GM12891 (cell line): ENCODE data around the gene SHANK3.

Experiments
- DNase-seq: peaks from one replicate; pipeline ENCODE4 v3.0.0; 2011; ENCODE audit warnings: low spot score; ENCODE audit not compliant: insufficient read length
- FAIRE-seq: peaks from 2 replicates; lab custom pipeline; 2011; peaks lifted over from hg19 to GRCh38; lab: Jason Lieb, UNC
- PAX5 ChIP-seq: IDR thresholded peaks from 2 replicates; pipeline ENCODE4 v1.6.1; 2011; ENCODE audit warnings: low read length, moderate library complexity, mild to moderate bottlenecking; ENCODE audit not compliant: insufficient read depth, severe bottlenecking
- POLR2A ChIP-seq: IDR thresholded peaks from 2 replicates; pipeline ENCODE4 v1.6.1; 2011; ENCODE audit warnings: low read depth, low read length, control low read depth
- POLR2AphosphoS5 ChIP-seq: IDR thresholded peaks from 2 replicates; pipeline ENCODE4 v1.6.1; 2011; ENCODE audit warnings: low read depth, low read length, control low read depth
- POU2F2 ChIP-seq: IDR thresholded peaks from 2 replicates; pipeline ENCODE4 v1.6.1; 2011; ENCODE audit warnings: low read depth, mild to moderate bottlenecking, control low read depth, low read length, moderate library complexity
- SPI1 ChIP-seq: IDR thresholded peaks from 2 replicates; pipeline ENCODE4 v1.6.1; 2011; ENCODE audit warnings: low read depth, low read length, control low read depth
- TAF1 ChIP-seq: IDR thresholded peaks from 2 replicates; pipeline ENCODE4 v1.6.1; 2011; ENCODE audit warnings: low read depth, low read length, control low read depth

The SHANK3 gene

GRCh38 chr22:50678651-50679521 lies 6.3 kb downstream of the SHANK3 start:
- FAIRE-seq (no peak), DNase-seq (no peak)
- TF ChIP-seq TAF1 (no peak), POU2F2 (no peak), PAX5 (no peak), POLR2A (no peak), POLR2AphosphoS5 (no peak), SPI1 (no peak)

DNA sequence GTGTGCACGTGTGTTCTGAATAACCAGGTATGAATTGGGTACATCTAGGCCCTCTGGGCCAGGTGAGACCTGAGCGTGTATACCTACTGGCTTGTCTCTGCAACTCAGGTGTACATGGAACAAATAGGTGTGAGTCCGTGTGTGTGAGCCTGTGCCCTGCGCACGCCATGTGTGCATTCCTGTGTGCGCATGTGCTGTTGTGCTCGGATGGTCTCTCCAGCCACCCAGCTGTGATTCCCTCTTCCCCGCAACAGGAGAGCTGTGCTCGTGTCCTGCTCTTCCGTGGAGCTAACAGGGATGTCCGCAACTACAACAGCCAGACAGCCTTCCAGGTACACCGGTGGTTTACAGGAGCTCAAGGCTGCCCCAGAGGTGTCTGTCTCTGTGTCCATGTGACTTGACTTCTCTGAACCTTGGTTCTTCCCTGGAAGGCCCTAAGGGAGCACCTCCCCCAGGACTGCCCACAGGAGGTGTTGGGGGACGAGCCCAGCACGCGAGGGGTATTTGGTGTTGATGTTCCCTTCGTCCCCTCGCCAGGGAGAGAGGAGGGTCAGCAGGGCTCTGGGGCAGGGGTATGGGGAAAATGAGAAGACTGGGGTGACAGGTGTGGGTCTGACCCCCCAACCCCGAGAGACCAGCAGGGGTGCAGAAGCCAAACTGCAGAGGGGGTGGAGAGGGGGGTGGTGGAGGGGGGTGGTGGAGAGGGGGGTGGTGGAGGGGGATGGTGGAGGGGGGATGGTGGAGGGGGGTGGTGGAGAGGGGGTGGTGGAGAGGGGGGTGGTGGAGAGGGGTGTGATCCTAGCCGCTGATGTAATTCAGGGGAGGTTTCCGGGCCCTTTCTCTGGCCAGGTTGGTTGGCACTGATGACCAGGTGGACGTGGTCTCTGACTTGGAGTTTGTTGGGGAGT lies 10.7 kb downstream of the SHANK3 start:
- FAIRE-seq, result no peak
- TF ChIP-seq TAF1 (no peak), SPI1 (no peak), POU2F2 (no peak), POLR2AphosphoS5 (no peak), POLR2A (no peak), PAX5 (no peak)
- peak; percentile 46 for DNase-seq

DNA sequence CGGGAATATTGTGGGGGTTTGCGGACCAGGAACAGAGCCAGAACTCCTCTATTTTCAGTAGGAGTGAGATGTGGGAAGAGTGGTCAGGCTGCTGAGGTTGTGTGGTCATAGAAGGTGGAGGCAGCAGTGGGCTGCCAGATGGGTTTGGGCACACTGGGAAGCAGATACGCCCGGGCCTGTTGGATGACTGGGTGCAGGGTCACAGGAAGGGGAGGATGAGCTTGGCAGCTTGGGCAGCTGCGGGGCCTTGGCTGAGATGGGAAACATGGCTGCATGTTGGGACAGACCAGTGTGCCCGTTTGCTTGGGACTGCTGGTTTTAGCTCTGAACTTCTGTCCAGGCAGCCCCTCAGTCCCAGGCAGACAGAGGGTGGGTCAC lies 11.4 kb downstream of the SHANK3 start:
- DNase-seq (peak; percentile 5), FAIRE-seq (no peak)
- no peak for TF ChIP-seq POLR2A
- no peak for TF ChIP-seq POLR2AphosphoS5
- no peak for TF ChIP-seq POU2F2

DNA sequence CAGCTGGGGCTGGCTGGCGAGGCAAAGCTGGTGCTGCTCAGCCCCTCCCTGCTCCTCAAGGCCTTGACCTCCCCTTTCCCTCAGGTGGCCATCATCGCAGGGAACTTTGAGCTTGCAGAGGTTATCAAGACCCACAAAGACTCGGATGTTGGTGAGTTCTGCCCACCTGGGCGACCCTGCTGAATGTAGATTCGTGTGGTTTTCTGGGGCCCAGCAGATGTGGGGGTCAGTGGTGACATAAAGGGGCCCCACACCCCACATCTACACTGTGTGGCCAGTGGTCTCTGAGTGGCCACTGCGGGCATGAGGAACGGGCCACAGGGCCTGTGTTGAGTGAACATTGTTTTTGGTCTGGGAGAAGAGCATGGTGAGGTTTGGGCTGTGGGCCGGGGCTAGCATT lies 11.9 kb downstream of the SHANK3 start:
- TF ChIP-seq SPI1 (no peak), POU2F2 (no peak), POLR2A (no peak)
- FAIRE-seq (no peak), DNase-seq (peak; percentile 21)

DNA sequence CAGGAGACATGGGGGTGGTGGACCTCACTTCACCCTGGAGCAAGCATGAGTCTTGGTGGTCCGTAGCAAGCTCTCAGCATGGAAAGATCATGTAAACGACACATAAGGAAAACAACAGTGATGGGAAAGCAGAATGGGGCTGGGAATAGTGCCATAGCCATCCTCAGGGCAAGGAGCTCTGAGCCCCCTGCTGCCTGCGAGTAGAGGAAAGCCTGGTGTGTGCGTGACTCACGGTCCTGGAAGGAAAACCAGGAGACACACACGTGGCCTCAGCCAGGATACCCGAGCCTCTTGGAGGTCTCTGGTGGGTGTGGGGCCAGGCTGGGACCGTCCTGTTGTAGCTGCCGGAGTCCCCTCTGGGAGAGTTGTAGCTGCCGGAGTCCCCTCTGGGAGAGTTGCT lies 12.4 kb downstream of the SHANK3 start:
- DNase-seq, result peak; percentile 12
- no peak for FAIRE-seq
- TF ChIP-seq POU2F2 (no peak), POLR2AphosphoS5 (no peak), TAF1 (no peak), POLR2A (no peak), SPI1 (no peak), PAX5 (no peak)

DNA sequence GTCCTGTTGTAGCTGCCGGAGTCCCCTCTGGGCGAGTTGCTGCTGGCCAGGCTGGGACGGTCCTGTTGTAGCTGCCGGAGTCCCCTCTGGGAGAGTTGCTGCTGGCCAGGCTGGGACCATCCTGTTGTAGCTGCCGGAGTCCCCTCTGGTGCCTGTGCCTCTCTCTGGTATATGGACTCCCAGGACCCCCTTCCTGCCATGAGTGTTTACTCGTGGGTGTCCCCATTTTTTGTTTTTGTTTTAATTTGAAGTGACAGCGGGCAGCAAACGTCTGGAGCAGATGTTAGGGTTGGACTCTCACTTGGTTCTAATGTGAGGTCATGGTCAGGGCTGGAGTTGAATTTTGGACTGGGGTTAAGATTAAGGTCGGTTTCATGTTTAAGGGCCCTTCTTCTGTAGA lies 14.2 kb downstream of the SHANK3 start:
- no peak for FAIRE-seq
- DNase-seq, result peak; percentile 2
- TF ChIP-seq PAX5, result no peak
- no peak for TF ChIP-seq POLR2AphosphoS5
- no peak for TF ChIP-seq TAF1
- no peak for TF ChIP-seq SPI1
- TF ChIP-seq POLR2A, result no peak
- TF ChIP-seq POU2F2, result no peak

DNA sequence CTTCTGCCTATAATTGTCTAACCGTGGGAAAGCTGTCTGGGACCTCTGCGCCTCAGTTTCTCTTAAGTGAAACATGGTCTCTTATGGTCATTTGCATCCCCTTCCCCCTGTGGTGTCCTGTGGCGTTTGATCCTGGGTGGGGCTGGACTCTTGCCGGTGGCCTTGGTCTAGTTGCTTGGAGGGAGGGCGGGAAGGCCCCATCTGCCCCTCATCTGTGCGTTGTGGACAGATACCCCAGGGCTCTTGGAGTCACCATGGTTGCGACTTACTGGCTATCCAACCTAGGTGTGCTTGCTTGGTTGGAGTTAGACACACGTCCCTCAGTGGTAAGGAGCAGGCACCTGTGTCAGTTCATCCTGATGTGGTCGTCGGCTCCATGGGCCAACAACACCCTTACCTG lies 15.2 kb downstream of the SHANK3 start:
- no peak for TF ChIP-seq POLR2AphosphoS5
- no peak for TF ChIP-seq POU2F2
- no peak for TF ChIP-seq TAF1
- no peak for TF ChIP-seq SPI1
- no peak for TF ChIP-seq POLR2A
- no peak for FAIRE-seq
- no peak for DNase-seq

GRCh38 chr22:50688448-50688847 lies 15.8 kb downstream of the SHANK3 start:
- 0 out of 2 replicates have a peak, but pooled peaks have one; percentile 7 for TF ChIP-seq SPI1
- TF ChIP-seq POLR2AphosphoS5, result no peak
- DNase-seq (no peak), FAIRE-seq (no peak)

DNA sequence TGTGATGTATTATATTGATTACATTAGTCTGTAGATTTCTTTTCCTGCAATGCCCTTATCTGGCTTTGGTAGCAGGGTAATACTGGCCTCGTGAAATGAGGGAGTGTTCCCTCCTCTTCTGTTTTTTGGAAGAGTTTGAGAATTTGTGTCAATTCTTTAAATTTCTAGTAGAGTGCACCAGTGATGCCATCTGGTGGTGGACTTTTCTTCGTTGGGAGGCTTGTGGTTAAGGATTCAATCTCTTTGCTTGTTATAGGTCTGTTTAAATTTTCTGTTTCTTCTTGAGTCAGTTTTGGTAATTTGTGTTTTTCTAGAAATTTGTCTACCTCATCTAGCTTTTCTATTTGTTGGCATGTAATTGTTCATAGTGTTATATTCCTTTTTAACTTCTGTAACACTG lies 18.9 kb downstream of the SHANK3 start:
- TF ChIP-seq POU2F2, result no peak
- no peak for TF ChIP-seq POLR2A
- TF ChIP-seq PAX5, result no peak
- no peak for TF ChIP-seq TAF1
- TF ChIP-seq POLR2AphosphoS5, result no peak
- TF ChIP-seq SPI1, result no peak
- DNase-seq (no peak), FAIRE-seq (peak; percentile 66)
